GM18498 (cell line): ENCODE results near the gene GLRA3.
A peak's percentile ranks its signal among the peaks of the same experiment; 100 is the strongest.
"Not testable (repeated sequence)": the region's sequence is repeated elsewhere in the genome, so short reads cannot be mapped to it uniquely, and the experiment has no call there.

Experiments used
- ATAC-seq: cut with Tn5 transposase; IDR thresholded peaks from one replicate; pipeline ENCODE4 v1.9.1; 2021; ENCODE audit warnings: mild to moderate bottlenecking, moderate library complexity; ENCODE audit not compliant: unreplicated experiment

The GLRA3 gene

GRCh38 chr4:174669270-174669669 is 159.8 kb downstream of the GLRA3 start:
- no peak for ATAC-seq

GRCh38 chr4:174665799-174666198 is 163.2 kb downstream of the GLRA3 start:
- no peak for ATAC-seq

DNA sequence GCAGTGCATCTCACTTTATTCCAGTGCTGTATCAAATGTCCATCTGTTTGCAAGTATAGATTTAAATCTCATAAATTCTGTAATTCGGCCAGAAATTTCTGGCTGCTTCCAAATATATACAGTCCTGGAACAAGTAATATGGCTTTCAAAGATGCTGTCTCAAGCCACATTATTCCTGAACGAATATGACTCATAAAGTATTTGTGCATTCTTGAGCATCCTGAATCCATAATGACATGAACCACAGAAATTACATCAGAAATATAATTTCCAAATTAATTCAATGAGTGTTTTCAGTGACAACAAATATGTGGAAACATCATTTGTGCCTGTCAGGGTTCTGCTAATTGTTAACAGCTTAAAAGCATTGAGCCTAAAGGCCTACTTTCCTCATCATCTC is 165.8 kb downstream of the GLRA3 start:
- no peak for ATAC-seq

DNA sequence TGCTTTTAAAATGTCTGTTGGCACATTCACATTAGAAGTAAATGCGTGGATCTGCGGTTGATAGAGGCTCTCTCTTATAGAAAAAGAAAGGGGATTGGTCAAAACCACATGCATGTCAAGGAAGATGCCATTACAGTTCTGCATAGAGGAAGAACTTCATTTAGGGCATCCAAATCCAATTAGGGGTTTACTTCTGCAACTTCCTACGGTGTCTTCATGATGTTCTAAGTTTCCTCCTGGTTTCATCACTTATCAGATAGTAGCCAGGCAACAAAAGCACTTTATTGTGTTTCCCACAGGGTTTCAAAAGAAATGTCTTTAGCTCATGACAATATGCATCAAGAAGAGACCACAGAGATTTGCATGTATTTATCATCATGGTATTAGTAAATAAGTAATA is 170.8 kb downstream of the GLRA3 start:
- no peak for ATAC-seq

DNA sequence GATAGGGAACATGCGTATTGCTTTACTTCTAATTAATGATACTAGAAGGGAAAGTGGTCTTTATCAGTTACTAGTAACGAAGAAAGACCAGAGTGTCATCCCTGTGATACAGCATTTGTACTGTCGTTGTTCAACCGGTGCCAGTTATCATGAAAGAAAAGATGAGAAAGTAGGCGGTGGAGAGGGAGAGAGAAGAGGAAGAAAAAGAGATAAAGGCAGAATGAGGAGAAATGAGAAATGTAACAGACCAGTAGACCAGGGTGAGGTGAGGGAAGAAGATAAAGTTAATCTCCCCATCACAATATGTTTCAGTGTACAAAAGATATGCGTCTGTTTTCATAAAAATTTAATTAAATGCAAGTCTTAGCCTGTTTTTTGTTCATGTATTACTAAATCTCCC is 171.6 kb downstream of the GLRA3 start:
- ATAC-seq: no peak

DNA sequence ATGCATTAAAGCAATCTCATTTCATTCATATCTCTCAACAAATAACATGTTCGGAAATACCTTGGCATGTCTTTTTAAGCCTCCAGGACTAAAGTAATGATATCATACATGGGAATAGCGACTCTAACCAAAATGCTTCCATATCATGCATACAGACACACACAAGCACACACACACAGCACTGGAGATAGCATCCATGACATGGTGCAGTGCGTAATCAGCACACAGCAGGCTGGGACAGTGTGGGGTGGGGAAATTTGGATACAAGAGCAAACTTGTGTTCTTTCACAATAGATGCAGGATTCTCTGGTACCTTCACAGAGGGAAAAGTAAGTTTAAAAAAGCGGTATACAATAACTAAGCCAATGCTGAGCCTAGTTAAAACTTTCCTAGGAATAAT is 174.4 kb downstream of the GLRA3 start:
- no peak for ATAC-seq

DNA sequence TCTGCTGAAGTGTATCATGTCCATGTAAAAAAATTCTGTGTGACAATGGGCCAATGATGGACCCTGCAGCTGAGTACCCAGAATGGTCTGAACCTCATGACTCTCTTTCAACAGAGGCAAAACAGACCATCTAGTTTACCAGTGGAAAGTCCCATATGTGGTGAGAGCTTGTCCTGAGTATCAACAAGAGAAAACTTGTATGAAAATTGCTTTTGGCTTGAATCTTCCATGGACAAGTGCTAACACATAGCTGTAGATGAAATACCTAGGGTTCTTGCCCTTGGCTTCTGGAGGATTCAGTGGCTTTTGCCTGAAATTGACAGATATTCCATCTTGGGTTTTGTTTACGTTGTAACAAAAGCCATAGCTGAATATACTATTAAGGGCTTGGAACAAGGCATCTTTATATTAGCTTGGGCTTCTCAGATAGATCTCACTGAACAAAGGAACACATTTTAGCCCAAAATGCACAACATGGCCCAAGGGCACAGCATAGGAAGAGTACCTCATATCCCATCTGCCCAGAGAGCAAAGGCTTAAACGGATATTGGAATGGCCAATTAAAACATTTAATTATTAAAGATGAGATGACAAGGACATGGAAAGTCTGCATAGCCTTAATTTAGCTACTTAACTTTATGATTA is 178.2 kb downstream of the GLRA3 start:
- ATAC-seq: no peak

GRCh38 chr4:174648812-174649211 is 180.2 kb downstream of the GLRA3 start:
- no peak for ATAC-seq

DNA sequence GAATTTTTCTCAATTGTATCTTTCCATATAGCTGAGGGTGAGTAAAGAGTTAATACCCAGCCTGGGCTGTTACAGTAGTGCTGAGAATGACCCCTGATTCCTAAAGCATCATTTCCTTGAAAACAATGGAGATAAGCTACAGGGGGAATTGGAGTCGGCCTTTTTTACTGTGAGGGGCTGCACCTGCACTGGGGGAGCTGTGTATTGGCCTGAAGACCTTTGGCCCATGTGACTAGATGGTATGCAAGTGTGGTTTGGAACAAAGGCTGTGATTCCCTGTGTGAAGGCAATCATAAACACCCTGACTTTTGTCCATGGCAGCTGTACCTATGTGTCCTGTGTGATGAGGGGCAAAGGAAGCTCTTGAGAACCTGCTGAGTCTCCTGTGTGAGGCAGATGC is 182.7 kb downstream of the GLRA3 start:
- no peak for ATAC-seq

DNA sequence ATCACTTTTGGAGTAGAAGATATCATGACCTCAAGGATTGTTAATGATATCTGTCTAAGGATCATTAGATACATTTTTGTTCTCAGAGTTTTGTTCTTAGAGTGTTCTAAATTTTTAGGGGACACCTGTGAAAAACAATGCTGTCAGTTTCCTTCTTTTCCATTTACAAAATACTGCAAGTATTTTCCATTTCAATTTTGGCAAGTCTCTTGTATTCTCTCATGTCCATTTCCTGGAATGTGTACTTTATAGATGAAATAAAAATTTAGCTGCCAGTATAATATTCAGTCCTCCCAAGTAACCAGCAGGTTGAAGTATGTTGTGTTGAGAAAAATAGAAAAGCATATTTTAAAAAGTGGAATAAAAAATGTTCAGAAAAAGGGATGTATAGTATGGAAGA is 188.9 kb downstream of the GLRA3 start:
- ATAC-seq: no peak

- ATAC-seq: no peak
Measured at GRCh38 chr4:174635732-174636131, 193.3 kb downstream of the GLRA3 start.

GRCh38 chr4:174633399-174633798 is 195.6 kb downstream of the GLRA3 start:
- no peak for ATAC-seq

DNA sequence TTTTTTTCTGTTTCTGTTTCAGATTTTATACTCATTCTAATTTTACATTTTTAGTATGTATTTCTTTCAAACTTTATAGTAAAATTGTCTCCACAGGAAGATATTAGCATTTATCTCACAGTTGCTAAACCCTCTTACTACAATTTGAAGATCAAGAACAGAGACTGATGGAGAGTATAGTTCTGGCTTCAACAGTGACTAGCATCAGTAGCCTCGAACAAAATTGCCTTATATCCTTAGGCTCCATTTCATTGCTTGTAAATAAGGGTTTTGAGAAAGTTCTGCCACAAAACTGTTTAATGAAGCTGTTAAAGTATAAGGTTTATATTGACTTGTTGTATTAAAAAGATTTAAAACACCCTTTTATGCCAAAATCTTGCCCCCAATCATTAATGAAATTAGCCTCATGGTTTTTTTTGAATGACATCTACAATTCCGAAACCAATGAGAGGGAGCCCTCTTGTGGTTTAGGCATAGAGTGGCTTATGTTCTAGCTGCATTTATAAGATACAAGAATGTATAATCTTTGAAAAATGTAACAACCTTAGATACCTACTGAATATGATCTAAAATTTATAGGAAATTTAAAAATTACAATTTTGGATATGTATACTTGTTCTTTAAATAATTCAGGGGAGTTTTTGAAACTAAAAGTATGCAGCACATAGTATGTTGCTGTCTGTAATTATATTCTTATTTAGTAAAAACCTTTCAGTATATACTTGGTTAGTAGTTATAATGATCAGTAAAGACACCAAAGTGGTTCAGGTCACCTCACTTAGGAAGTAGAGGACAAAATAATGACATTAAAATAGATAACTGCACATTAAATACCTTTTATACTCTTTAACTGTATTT is 196.9 kb downstream of the GLRA3 start:
- ATAC-seq: peak; percentile 75

- not testable (repeated sequence) for ATAC-seq
Measured at GRCh38 chr4:174629907-174630450, 199.1 kb downstream of the GLRA3 start.

- no peak for ATAC-seq
Measured at GRCh38 chr4:174629265-174629664, 199.8 kb downstream of the GLRA3 start.

DNA sequence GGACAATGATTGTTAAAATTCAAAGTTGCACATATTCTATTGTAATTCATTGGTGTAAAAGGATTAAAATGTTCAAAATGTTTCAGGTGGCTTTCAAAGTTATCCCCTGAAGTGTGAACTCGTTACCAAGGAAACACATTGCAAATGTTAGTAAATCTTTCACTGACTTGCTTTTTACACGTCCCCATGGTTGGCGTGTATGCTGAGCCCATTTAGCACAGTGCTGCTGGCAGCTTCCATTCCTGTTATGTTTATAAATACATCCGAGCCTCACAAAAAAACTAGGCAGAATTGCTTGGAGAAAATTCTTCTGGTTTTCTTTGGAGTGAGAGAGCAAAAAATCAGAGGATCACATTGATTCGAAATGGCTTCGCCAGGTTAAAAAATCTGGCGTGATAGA is 200.9 kb downstream of the GLRA3 start:
- ATAC-seq: no peak

DNA sequence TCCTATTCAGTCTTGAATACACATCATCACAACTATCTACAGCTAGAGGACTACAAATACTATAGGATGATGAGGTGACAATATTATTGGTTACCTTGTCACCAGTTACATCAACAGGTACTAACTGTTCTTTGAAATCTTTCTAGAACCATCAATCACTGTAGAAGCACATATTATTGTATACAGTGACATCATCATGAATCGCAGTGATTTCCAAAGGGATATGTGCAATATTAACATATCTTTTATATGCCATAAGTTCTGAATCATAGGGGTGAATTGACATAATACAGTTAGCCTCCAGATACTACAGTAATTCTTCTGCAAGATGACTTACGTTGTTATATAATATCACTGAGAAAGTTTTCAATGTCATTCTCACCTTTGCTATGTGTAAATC is 201.6 kb downstream of the GLRA3 start:
- no peak for ATAC-seq

GRCh38 chr4:174626342-174627008 is 202.6 kb downstream of the GLRA3 start:
- ATAC-seq: peak; percentile 58

GRCh38 chr4:174616661-174617060 is 212.4 kb downstream of the GLRA3 start:
- ATAC-seq: no peak

DNA sequence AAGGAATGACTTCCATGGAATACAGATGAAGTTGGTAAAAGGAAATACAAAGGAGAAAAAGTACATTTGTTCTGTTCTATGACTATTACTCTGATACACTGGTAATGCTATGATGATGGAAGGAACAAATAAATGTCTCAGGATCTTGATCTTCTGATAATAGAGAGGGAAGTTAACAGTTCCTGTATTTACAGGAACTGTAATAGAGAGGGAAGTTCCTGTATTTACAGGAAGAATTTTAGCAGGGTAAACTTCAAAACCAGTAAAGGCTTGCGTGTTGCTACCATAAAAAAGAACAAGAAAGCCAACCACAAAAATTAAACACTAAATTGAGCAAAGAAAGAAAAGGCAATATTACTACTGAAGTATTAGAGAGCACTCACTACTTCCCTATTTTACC is 215.1 kb downstream of the GLRA3 start:
- ATAC-seq: no peak

DNA sequence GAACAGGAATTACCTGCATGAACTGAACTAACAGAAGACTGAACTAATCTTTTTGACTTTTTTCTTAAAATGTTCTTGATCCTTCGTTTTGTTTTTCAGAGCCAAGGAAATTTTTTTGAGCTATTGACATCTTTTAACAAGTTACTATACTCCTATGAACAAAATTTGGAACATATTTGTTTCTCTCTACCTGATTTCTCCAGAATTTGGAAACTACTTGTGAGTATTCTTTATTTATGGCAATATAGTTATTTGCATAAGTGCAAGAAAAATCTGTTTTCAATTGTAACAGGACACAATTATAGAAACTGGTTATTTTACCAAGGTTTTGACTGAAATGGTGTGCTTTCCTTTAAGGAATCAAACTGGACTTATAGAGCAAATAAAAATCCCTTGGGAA is 217.3 kb downstream of the GLRA3 start:
- ATAC-seq: no peak

- ATAC-seq: no peak
Measured at GRCh38 chr4:174607792-174608191, 221.3 kb downstream of the GLRA3 start.
